HG02973 (cell line): Measurements from ENCODE around the gene NSG2.
"Not testable (repeated sequence)": the region's sequence is repeated elsewhere in the genome, so short reads cannot be mapped to it uniquely, and the experiment has no call there.

Source experiments
- ATAC-seq: cut with Tn5 transposase; IDR thresholded peaks from one replicate; pipeline ENCODE4 v1.9.1; 2021; ENCODE audit warnings: moderate library complexity; ENCODE audit not compliant: unreplicated experiment

The NSG2 gene

GRCh38 chr5:174045470-174046025 is at the start of gene NSG2:
Gene NSG2 (plus strand): TSS chr5:174045706. CDS start chr5:174046756, 1,050 bp downstream.
- ATAC-seq, result peak; percentile 83

GRCh38 chr5:173997331-173997730 is 48.2 kb upstream of the NSG2 start:
- ATAC-seq, result no peak

- no peak for ATAC-seq
Observed at GRCh38 chr5:173998531-173998930, 47.0 kb upstream of the NSG2 start.

GRCh38 chr5:174000076-174000475 is 45.4 kb upstream of the NSG2 start:
- ATAC-seq, result no peak

- no peak for ATAC-seq
Observed at GRCh38 chr5:174003795-174004194, 41.7 kb upstream of the NSG2 start.

GRCh38 chr5:174008922-174009321 is 36.6 kb upstream of the NSG2 start:
- ATAC-seq, result no peak

GRCh38 chr5:174010365-174010764 is 35.1 kb upstream of the NSG2 start:
- ATAC-seq, result no peak

GRCh38 chr5:174011441-174011840 is 34.1 kb upstream of the NSG2 start:
- ATAC-seq, result no peak

- ATAC-seq, result not testable (repeated sequence)
Observed at GRCh38 chr5:174020069-174020927, 25.2 kb upstream of the NSG2 start.

GRCh38 chr5:174020928-174021304 is 24.6 kb upstream of the NSG2 start:
- ATAC-seq, result no peak

- ATAC-seq, result no peak
Observed at GRCh38 chr5:174022384-174023095, 23.0 kb upstream of the NSG2 start.

GRCh38 chr5:174030286-174030685 is 15.2 kb upstream of the NSG2 start:
- ATAC-seq, result no peak

GRCh38 chr5:174044466-174045254 is 846 bp upstream of the NSG2 start:
- no peak for ATAC-seq

- no peak for ATAC-seq
Observed at GRCh38 chr5:174046558-174046957, 1.1 kb downstream of the NSG2 start.

- ATAC-seq, result no peak
Observed at GRCh38 chr5:174047472-174048099, 2.1 kb downstream of the NSG2 start.

GRCh38 chr5:174052636-174053035 is 7.1 kb downstream of the NSG2 start:
- ATAC-seq, result no peak

GRCh38 chr5:174053905-174054304 is 8.4 kb downstream of the NSG2 start:
- ATAC-seq, result no peak

- ATAC-seq, result no peak
Observed at GRCh38 chr5:174056064-174056847, 10.8 kb downstream of the NSG2 start.

GRCh38 chr5:174057206-174057605 is 11.7 kb downstream of the NSG2 start:
- ATAC-seq, result no peak
